GM19035 (cell line): ENCODE measurements around the gene AGAP1.

Experiments
- ATAC-seq: cut with Tn5 transposase; IDR thresholded peaks from one replicate; pipeline ENCODE4 v1.9.1; 2021; ENCODE audit not compliant: unreplicated experiment

AGAP1 gene

DNA sequence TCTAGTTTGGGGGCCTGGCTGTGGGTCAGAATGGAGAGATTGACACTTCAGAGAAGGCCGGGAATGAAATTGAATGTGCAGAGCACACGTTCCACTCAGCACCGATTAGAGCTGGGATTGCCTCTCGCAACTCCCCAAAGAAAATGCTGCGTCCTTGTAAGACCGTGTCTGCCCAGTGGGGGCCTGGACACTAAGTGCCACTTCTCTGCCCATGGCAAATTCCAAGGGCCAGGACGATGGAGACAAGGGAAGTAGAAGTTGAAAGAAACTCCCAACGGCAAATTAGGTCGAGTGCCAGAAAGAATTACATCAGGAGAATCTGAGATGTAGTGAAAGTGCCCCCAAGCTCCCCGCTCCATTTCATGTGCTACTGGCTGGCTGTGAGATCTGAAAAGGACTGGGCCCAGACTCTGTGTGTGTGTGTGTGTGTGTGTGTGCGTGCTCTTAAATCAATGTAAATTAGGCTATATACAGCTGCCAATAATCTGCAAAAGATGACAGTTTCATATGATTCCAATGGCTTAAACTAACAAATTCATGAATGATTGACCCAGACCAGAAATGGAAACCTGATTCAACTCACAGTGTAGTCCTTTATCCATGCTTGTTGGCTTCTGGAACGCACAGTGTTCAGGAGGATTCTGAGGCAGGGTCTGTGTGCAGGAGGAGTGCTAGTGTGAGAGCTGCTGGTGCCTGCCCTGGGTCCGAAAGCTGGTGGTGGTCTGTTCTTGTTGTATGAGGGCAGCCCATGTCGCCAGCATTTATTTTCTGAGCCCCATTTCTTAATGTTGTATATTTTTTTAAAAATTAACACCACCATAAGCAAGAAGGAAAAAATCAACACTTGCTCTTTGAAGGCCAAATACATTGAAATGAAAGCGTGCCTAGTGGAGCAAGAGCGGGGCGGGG lies 234.3 kb downstream of the AGAP1 start:
- ATAC-seq = no peak

DNA sequence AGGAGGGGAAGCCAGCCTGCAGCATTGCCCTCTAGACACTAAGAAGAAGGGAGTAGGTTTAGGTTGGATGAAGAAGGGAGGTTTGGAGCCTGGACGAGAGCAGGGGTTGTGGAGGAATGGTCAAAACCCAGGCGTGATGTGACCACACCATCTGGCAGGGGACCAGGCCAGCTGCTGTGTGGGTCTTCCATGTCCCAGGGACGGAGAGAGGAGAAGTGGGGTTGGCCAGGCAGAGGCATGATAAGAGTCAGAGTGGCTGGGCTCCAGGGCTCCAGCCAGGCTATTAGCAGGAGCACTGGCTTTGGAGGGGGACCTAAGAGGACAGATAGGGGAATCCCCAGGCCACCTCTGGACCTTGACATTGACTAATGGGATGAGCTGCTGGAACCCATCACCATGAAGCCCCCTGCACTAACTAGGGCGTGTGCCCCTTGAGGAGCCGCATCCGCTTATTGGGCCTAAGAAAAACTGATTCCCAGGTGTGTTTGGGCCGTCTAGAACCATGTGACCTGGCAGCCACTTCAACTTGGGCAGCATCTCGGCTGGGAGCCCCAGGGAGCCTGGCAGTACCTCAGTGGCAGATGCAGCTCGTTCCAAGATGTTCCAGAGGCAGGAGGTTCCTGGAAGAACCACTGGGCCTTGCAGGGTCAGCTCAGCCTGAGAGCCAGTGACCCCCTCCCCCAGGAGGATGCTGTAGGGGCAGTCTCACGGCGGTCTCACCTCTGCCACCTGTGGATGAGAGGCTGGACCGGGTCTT lies 235.1 kb downstream of the AGAP1 start:
- no peak for ATAC-seq

DNA sequence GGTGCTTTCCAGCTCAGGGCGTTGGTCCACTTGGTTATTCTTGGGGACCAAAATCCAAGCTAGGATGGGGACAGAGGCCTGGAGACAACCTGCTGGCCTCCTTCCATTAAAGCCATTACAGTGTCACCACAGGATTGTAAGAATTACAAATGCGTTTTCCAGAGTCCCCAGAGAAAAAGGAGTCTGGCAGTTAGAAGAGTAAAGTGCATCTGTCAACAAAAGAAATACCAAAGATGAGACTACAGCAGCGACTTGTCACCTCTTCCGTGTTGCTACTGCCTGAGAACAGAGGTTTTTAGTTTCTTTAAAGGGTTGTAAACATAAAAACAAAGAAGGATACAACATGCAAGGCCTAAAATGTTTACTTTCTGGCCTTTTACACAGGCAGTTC lies 235.7 kb downstream of the AGAP1 start:
- ATAC-seq = no peak

DNA sequence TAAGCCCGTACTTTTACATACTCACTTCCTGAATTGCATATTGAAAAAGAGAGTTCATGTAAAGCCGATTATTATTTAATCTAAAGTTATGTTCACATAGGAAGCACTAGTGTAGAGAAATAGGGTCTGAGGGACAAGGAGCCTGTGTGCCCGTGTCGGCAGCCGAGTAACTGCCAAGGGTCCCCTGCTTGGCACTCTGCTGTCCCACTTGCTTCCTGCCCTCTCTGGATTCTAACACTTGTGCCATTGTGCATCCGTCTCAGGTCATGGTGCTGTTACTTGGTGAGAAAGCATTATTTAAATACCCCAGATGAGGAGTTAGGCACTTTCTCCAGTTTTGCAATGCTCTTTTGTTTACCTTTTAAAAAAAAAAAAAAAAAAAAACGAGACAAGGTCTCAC lies 236.3 kb downstream of the AGAP1 start:
- ATAC-seq = no peak

DNA sequence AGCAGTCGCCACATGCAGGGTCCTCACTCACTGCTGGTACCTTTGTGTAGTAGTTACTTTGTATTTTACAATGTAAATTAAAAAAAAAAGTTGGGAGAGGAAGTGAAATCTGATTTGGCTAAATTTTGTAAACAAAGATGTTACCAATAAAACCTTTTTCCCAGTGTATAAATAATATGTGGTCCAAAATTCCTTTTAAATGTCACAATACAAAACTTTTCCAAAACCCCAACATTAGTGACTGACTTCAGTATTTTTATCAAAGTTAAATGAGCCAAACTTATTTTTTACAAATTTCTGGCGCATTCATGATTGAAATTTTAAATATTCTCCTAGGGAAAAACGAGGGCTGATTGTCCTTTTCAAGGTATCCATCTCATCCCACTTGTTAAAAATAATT lies 239.9 kb downstream of the AGAP1 start:
- ATAC-seq = no peak

DNA sequence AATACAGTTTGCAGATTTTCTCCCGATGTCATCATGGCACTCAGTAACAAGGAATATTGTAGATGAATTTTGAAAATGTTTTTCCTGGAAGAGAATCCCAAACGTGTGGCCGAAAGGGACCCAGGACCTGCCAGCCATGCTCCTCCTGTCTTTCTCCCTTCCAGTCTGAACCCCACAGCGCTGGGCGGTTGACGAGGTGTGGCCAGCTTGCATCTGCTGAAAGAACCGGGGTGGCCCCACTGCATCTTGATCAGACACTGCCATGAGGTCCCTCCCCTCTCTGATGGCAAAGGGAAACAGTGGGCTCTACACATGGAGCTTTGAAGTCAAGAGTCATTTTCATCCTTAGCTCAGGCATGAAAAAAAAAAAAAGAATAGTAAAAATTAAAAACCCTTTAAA lies 240.3 kb downstream of the AGAP1 start:
- no peak for ATAC-seq

DNA sequence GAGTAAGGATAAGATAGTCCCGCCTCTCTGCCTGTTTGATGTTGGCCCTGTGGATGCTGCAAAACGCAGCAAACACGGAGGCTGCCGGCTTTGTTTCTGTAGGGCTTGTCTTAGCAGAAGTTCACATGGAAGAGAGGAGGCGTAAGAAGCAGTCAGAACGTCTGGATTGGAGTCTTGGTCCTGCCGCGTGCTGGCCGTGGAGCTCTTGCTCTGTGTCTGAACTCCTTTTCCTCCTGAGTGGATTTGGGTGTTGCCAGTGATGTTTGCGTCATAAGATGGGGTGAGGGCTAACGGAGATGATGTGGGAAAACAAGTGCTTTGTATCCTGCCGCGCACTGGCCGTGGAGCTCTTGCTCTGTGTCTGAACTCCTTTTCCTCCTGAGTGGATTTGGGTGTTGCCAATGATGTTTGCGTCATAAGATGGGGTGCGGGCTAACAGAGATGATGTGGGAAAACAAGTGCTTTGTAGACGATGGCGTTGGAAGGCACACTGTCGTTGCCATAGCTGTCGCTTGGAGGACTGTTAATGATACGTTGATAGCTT lies 240.9 kb downstream of the AGAP1 start:
- ATAC-seq = no peak

DNA sequence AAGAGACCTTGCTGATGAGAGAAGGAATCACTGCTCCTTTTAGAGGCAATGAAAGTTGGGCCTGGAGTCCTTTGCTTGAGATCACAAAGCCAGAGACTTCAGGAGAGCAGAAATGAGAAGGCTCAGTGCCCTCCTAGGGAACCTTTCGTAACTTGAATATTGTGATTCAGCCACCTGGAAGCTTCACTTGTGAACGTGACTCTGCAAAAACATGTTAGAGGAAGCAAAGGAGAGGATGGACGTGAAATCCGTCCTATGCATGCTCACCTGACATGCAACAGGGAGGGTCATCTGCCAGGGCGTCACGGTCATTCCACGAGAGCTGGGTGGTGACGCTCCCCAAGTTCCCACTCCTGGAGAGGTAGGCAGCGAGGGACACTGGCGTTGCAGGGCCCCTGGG lies 243.6 kb downstream of the AGAP1 start:
- no peak for ATAC-seq

DNA sequence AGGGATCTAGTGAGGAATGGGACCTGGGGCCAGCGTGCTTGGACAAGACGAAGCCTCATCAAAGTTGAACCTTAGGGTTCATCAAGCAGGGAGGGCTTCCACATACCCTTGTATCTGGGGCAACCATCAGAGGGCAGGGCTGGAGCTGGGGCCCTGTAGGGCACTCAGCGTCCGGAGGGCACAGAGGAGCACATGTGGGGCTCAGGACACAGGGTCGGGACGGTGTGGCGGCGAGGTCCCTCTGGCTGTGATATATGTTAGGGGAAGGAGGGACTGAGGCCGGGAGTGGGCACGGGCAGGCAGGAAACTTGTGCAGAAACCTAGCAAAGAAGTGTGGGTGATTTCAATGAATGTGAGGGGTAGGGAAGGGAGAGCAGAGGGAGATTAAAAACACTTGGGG lies 244.0 kb downstream of the AGAP1 start:
- no peak for ATAC-seq

DNA sequence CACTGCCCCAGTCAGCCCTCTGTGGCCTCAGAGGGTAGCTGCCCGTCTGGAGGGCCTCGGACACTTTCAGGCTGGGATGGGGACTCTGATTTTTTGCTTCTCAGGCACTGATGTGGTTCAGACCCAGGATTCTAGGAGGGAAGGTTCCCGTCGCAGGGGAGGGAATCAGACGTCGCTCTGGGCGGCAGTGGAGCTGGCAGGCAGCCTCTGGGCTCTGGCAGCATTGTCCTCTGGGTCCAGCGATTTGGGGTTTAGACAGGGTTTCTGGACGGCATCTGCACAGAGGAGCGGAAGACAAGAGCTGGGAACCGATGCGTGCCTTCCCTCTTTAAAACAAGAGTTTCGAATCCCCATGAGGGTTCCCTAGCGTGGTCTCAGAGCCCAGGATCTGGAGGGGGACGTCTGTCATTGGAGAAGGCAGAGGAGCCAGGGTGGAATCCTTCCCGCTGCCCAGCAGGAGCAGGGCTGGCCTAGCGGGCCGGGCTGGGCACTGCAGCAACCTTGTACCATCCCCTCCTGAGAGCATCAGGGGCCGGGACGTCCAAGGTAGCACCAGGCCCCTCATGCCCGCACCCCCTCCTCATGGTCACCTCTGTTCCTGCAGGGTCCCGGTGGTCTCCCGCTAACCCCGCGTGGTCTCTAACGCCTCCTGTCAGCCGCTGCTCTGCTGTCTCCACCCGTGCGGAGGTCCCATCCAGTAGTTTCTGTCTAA lies 246.0 kb downstream of the AGAP1 start:
- no peak for ATAC-seq

DNA sequence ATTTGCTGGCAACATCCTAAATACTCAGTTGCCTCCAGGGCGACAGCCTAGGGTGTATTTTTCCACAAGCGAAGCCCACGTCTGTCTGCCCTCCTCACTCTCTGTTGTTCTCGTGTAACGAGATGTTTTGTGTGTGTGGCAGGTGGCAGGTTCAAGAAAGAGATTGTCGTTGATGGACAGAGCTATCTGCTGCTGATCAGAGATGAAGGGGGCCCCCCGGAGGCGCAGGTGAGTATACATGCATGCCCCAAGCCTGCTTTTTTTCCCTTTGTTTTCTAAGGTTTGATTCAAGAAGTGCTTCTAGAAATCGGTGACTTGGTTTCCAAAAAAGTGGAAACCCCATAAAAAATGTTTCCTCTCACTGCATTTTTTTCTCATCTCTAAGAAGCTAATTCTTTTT lies 247.0 kb downstream of the AGAP1 start:
- ATAC-seq = no peak

DNA sequence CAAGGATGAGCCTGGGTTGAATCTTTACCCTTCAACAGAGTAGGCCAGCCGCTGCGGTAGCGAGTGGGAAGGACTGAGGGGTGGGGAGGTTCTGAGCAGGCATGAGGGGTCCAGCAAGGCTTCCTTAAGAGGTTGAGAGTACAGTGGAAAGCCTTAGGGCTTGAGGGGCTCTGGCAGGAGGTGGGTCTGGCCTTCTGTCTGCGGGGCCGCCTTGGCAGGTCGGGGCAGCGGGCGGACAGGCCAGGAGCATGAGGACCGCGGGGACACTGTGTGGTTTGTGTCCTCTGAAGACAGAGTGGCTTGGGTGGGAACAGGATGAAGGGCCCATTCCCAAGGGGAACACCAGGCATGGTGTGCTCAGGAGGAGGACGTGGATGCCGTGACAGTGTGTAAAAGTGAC lies 250.3 kb downstream of the AGAP1 start:
- ATAC-seq = no peak

DNA sequence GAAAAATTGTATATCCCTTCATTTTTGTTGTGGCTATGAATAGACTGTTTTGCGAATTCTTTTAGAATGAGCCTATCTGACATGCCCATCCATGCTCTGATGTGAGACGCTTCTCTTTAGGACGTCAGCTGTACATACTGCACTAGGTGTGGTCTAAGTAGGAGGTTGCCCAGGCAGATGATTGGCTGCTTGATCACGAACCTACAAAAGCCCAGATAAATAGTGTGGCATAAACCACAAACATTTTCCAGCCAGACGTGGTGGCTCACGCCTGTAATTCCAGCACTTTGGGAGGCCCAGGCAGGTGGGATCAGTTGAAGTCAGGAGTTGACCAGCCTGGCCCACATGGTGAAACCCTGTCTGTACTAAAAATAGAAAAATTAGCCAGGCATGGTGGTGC lies 251.8 kb downstream of the AGAP1 start:
- ATAC-seq = no peak

DNA sequence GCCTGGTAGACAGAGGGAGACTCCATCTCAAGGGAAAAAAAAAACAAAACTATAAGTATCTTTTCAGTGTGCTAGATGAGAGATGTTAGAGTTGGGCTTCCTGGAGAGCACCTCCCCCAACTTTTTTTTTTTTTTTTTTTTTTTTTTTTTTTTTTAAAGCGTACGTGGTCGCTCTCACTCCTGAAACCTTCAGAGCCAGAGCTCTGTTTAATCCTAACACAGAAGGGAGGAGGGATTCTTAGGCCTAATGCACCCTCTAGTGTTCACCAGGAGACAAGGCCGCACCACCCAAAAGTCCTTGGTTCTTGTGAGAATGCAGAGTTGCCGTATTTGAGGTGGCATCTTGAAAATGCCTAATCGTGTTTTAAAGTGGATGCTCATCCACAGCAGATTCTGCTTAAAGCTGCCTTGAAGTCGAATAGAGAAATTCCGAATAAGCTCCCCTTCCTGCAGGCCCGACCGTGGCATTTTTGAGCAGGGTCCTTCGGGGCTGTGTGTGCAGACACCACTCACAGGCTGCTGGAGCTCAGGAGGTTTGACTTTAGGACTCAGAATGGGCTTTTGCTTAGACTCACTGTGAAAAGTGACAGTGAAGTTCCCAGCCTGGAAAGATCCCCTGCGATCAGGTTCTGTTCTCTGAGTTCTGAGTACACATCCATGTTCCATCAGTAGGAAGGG lies 252.6 kb downstream of the AGAP1 start:
- no peak for ATAC-seq

DNA sequence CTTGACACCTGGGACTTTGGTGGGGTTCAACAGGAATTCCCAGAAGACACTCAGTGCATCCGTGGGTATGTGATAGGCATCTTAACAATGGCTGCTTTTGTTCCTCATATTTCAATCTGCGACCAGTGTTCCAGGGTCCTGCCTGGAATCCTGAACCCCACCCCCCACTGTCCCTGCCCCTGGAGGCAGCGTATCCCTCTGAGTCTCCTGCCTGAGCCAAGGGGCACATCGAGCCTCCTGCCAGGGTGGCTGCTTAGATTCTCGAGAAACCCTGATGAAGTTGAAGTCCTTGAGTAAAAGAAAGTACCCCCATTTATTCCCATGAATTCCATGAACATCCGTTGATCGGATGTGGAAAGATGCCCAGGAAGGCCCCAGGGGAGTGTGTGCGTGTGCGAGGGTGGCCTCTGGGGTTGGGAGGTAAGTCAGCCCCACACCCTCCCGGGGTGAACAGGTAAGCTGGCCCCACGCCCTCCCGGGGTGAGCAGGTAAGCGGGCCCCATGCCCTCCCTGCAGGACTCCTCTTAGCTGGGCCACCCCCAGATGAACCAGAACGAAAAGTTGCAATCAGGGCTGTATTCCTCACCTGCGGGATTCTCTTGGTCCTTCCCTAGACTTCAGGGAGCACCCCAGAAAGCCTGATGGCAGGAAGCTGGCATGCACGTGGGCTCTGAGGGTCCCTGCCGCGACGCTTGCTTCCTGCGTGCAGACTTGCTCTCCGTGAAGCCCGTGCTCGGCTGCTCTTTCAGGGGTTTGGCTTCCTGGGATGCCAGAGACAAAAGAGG lies 253.3 kb downstream of the AGAP1 start:
- no peak for ATAC-seq

DNA sequence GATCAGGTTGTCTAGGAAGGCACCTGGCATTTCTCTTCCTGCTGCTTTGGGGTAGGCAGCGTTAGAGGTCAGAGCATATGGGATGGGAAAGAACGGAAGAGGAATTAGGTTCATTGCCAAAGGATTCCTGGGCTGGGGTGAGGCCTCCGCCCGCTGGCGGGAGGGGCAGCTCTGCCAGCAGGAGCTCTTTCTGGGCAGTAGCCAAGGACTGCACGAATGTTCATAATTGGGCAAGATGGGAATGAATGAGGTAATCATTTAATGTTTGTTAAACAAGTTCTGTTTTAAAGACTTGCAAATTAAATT lies 253.9 kb downstream of the AGAP1 start:
- no peak for ATAC-seq

DNA sequence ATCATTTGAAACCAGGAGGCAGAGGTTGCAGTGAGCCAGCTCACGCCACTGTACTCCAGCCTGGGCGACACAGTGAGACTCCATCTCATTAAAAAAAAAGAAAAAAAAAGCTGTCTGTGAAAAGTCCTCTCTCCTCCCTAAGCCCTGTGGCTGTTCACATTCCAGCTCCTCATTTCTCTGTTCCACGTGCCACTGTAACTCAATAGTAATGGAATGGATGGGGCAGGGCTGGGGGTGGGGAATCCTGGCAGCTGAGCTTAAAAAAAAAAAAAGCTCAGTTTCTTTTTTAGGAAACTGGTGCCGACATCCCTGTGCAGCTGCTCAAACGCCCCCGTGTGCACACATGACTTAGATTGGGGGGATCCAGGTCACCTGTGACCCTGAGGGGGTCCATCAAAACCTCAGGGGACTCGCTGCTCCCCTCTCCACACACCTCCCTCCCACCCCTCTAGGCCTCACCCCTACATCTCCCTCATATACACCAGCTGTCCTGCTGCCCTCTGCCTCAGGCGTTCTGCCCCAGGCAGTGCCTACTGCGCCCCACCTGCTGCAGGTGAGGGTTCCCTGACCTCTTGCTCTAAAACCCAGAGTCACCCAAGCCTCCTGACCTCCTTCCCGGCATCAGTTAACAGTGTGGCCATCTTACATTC lies 255.4 kb downstream of the AGAP1 start:
- ATAC-seq = no peak

DNA sequence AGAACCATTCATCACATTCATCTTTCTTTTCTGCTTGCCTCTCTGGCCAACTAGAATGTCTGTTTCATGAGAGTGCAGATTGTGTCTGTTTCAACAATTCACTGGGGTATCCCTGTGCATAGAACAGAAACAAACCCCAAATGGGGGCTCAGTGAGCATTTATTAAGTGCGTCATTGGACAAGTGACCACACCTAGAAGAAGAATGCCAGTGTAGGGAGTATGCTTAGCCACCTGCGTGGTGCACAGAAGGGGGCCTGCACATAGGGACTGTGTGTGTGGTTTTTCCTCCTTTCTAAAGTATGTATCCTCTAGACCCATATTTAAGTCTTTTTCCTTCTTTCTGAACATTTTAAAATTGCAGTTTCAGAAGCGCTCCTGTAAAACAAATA lies 255.9 kb downstream of the AGAP1 start:
- no peak for ATAC-seq

DNA sequence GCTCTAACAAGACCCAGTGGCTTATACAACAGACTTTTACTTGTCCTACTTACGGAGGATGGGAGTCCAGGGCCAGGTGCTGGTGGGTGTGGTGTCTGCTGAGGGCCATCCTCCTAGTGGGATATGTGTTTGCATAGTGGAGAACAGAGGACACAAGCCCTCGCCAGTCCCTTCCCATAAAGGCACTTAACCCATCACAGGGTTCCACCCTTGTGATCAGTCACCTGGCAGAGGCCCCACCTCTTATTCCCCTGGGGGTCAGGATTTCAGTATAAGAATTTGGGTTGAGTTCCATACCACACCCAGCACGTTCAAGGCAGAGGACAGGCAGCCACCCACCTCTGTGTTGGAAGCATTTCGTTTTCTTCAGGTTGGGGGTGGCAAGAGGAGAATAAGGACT lies 259.0 kb downstream of the AGAP1 start:
- no peak for ATAC-seq
